Measurements from ENCODE around the gene RTBDN. TPM values are rescaled to one million over a fixed set of nuclear protein-coding genes. Genes with fewer than 3 reads are reported as not detected.

Gene RTBDN
- total and polyA plus RNA-seq, 10 of the 15 experiments (the other 5 are each of a cell fraction or from before 2014, with no cell fraction given): 0.45 TPM; not detected in 9

DNA sequence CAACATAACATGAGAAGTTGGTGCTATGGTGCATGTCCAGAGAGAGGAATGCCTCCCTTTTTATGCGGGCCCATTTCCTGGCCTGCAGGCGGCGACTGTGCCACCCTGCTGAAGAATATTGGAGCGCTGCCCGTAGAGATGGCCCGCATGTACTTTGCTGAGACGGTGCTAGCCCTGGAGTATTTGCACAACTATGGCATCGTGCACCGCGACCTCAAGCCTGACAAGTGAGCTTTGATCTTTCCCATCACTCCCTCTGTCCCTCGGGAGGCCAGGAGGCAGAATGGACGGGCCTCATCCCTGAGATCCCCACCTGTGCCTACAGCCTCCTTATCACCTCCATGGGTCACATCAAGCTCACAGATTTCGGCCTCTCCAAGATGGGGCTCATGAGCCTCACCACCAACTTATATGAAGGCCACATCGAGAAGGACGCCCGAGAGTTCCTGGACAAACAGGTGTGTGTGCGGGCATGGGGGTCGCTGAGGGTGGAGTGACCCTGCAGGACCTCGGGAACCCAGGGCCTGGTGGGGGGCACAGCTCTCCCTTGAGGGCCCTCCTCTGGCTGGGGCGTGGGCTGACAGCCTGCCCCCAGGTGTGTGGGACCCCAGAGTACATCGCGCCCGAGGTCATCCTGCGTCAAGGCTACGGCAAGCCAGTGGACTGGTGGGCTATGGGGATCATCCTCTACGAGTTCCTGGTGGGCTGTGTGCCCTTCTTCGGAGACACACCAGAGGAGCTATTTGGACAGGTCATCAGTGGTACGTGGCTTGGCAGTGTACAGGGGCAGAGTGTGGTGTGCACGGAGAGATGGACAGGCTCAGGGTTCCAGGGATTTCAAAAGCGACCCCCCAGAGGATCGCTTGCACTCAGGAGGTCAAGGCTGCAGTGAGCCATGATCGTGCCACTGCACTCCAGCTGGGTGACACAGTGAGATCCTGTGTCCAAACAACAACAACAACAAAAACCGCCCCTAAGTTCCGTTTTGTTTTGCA lies 30.6 kb upstream of the RTBDN start:
- ChIA-PET POLR2A (interaction anchor here (1.1 to 1.8 kb wide), 2 partner anchors 8 to 92 kb away, joined by 3 to 4 read pairs; partner anchors contain the start of gene GADD45GIP1), RAD21 (ENCODE audit: unreplicated experiment) (interaction anchor here (0.7 to 1.2 kb wide), 3 partner anchors 26 to 229 kb away, joined by 3 to 4 read pairs (median 3); partner anchors contain the start of gene GCDH), CTCF (interaction anchor here (0.7 to 3.8 kb wide), 4 partner anchors 14 to 239 kb away, joined by 3 to 29 read pairs (median 3); no protein-coding TSS in a partner anchor), SMC1A (ENCODE audit: uncharacterized antibody, unreplicated experiment) (interaction anchor here (2.1 kb wide), 1 partner anchor 17 kb away, joined by 5 read pairs; no protein-coding TSS in a partner anchor)
- H3K27me3 ChIP-seq (replicated peaks in 1 of 2; ENCODE audit: control insufficient read depth in 2 of 2, insufficient read depth in 2 of 2, low read length in 1 of 2): no peaks in the 10 kb centered on the region
- H3K4me3 ChIP-seq: no peak overlapping the region
- in situ Hi-C loops (cut with MboI) (no loop called here), intact Hi-C loops (cut with micrococcal nuclease; ENCODE audit: unreplicated experiment) (no loop called here)
- FAIRE-seq: no peak
- no peaks in the 10 kb centered on the region for H4K20me1 ChIP-seq (ENCODE audit: control insufficient read depth, insufficient read depth)
- H3K27ac ChIP-seq (ENCODE audit: control insufficient read depth, insufficient read depth): no peak overlapping the region
- peaks cover 5% of the 10 kb centered on the region; the same call in 1 of the 2 replicates for H3K4me1 ChIP-seq (ENCODE audit: control insufficient read depth, insufficient read depth, low read length)
- no peak for DNase-seq (ENCODE audit: low read depth, low spot score)
- BruUV-seq (replicated peaks): no TSS peak
- 68% methylated on average over 34 of the region's 34 CpGs for WGBS (ENCODE audit: insufficient coverage, insufficient replicate concordance, low lambda C conversion rate, missing lambda C conversion rate)
- TF ChIP-seq GATAD2B (conservative IDR thresholded peaks at IDR 0.05; ENCODE audit: low read depth) (no peak), LARP7 (IDR thresholded peaks at IDR 0.05) (no peak), SUPT20H (IDR thresholded peaks at IDR 0.05; ENCODE audit: borderline replicate concordance, control insufficient read depth, low read depth, low read length) (no peak), BRCA1 (IDR thresholded peaks at IDR 0.05; ENCODE audit: low read depth, low read length) (no peak), CEBPB (IDR thresholded peaks at IDR 0.05; ENCODE audit: borderline replicate concordance in 1 of 2, low read depth in 2 of 2, low read length in 2 of 2) (no peak), SMAD1 (IDR thresholded peaks at IDR 0.05; ENCODE audit: low read depth, partially characterized antibody) (no peak), JUNB (IDR thresholded peaks at IDR 0.05) (no peak)
- TF ChIP-seq, protein P1, sequence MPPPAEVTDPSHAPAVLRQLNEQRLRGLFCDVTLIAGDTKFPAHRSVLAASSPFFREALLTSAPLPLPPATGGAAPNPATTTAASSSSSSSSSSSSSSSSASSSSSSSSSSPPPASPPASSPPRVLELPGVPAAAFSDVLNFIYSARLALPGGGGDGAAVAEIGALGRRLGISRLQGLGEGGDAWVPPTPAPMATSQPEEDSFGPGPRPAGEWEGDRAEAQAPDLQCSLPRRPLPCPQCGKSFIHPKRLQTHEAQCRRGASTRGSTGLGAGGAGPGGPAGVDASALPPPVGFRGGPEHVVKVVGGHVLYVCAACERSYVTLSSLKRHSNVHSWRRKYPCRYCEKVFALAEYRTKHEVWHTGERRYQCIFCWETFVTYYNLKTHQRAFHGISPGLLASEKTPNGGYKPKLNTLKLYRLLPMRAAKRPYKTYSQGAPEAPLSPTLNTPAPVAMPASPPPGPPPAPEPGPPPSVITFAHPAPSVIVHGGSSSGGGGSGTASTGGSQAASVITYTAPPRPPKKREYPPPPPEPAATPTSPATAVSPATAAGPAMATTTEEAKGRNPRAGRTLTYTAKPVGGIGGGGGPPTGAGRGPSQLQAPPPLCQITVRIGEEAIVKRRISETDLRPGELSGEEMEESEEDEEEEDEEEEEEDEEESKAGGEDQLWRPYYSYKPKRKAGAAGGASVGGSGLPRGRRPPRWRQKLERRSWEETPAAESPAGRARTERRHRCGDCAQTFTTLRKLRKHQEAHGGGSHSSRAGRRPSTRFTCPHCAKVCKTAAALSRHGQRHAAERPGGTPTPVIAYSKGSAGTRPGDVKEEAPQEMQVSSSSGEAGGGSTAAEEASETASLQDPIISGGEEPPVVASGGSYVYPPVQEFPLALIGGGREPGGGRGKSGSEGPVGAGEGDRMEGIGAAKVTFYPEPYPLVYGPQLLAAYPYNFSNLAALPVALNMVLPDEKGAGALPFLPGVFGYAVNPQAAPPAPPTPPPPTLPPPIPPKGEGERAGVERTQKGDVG (CRISPR knock-in tag; IDR thresholded peaks at IDR 0.05): no peak
- TF ChIP-seq, protein P2, sequence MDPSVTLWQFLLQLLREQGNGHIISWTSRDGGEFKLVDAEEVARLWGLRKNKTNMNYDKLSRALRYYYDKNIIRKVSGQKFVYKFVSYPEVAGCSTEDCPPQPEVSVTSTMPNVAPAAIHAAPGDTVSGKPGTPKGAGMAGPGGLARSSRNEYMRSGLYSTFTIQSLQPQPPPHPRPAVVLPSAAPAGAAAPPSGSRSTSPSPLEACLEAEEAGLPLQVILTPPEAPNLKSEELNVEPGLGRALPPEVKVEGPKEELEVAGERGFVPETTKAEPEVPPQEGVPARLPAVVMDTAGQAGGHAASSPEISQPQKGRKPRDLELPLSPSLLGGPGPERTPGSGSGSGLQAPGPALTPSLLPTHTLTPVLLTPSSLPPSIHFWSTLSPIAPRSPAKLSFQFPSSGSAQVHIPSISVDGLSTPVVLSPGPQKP (IDR thresholded peaks at IDR 0.05; ENCODE audit: low read depth, low read length): no peak
- TF ChIP-seq, protein P3, sequence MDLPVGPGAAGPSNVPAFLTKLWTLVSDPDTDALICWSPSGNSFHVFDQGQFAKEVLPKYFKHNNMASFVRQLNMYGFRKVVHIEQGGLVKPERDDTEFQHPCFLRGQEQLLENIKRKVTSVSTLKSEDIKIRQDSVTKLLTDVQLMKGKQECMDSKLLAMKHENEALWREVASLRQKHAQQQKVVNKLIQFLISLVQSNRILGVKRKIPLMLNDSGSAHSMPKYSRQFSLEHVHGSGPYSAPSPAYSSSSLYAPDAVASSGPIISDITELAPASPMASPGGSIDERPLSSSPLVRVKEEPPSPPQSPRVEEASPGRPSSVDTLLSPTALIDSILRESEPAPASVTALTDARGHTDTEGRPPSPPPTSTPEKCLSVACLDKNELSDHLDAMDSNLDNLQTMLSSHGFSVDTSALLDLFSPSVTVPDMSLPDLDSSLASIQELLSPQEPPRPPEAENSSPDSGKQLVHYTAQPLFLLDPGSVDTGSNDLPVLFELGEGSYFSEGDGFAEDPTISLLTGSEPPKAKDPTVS (IDR thresholded peaks at IDR 0.05; ENCODE audit: low read depth, low read length): no peak
- H3K9me3 ChIP-seq (replicated peaks; ENCODE audit: control insufficient read depth, insufficient read depth, low read length): no peaks in the 10 kb centered on the region
- no peaks in the 10 kb centered on the region for H3K36me3 ChIP-seq (ENCODE audit: control insufficient read depth in 2 of 2, insufficient read depth in 2 of 2, low read length in 1 of 2)
- H3K4me2 ChIP-seq (ENCODE audit: control insufficient read depth, insufficient read depth): no peak overlapping the region
- no peaks in the 10 kb centered on the region for H3K79me2 ChIP-seq (ENCODE audit: control insufficient read depth, insufficient read depth, low read length)
- no peak overlapping the region for H2AFZ ChIP-seq (ENCODE audit: control insufficient read depth, low read depth, low read length)
- ATAC-seq: no peak
- no peak overlapping the region for H3K9ac ChIP-seq (ENCODE audit: control insufficient read depth, insufficient read depth, low read length)
